ENCODE results near the gene PRKG1.

DNA sequence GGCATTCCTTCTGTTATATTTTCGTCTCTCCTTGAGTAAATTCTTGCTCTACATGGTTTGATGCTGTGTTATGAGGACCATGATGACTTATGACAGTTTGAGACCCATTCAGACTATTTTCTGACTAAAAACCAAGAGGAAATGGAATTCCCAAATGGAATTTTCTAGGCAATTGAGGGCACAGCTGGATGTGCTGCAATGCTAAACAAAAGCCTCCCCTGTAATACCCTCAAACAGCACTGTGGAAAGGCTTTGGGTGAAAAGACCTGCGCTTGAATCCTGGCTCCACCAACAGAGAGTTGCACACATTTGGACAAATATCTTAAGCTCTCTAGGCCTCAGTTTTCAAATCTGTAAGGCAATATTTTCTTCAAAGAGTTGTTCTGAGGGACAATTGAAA is 129.1 kb downstream of the PRKG1 start:
- TF ChIP-seq, protein P1, sequence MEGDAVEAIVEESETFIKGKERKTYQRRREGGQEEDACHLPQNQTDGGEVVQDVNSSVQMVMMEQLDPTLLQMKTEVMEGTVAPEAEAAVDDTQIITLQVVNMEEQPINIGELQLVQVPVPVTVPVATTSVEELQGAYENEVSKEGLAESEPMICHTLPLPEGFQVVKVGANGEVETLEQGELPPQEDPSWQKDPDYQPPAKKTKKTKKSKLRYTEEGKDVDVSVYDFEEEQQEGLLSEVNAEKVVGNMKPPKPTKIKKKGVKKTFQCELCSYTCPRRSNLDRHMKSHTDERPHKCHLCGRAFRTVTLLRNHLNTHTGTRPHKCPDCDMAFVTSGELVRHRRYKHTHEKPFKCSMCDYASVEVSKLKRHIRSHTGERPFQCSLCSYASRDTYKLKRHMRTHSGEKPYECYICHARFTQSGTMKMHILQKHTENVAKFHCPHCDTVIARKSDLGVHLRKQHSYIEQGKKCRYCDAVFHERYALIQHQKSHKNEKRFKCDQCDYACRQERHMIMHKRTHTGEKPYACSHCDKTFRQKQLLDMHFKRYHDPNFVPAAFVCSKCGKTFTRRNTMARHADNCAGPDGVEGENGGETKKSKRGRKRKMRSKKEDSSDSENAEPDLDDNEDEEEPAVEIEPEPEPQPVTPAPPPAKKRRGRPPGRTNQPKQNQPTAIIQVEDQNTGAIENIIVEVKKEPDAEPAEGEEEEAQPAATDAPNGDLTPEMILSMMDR (conservative IDR thresholded peaks at IDR 0.05; ENCODE audit: low read length): no peak
- TF ChIP-seq EZH2phosphoT487 (IDR thresholded peaks at IDR 0.05; ENCODE audit: borderline replicate concordance): no peak

All from Loucy (cell line).